ENCODE results near the gene SMCO2. TPM values are rescaled to one million over a fixed set of nuclear protein-coding genes. Genes with fewer than 3 reads are reported as not detected.

The SMCO2 gene
- total RNA-seq, 2 donors from 2014 or later = 0.67 TPM; not detected in 1

DNA sequence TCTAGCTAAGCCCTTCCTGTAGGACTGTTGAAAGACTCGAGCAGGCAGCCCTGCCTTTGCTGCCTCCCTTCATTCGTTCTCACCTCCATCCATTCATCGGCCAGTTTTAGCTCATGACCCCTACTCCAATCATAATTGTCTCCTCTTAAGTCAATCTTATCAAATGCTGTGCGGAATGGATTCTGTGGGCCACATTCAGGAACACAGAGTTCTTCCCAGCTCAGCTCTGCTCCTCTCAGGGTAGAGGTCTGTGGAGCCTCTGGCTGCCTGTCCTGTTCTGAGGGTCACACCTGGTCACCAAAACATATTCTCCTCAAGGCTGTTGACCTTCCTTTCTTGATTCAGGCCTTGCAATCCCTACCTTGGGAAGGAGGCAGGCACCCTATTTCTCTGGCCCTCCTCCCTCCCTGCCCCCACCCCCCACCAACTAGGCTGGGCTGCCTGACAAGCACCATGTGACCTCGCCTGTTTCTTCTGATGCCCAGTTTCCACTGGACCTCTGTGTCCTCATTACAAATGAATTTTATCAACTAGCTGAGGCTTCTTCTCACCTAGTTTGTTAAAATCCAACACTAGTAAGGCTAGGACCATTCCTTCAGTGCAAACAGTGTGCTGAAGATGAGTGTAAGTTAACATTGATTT lies 3.5 kb downstream of the SMCO2 start:
- DNase-seq (ENCODE audit: low spot score) = no peak
- intact Hi-C loops (cut with DNase I) = no loop called here

DNA sequence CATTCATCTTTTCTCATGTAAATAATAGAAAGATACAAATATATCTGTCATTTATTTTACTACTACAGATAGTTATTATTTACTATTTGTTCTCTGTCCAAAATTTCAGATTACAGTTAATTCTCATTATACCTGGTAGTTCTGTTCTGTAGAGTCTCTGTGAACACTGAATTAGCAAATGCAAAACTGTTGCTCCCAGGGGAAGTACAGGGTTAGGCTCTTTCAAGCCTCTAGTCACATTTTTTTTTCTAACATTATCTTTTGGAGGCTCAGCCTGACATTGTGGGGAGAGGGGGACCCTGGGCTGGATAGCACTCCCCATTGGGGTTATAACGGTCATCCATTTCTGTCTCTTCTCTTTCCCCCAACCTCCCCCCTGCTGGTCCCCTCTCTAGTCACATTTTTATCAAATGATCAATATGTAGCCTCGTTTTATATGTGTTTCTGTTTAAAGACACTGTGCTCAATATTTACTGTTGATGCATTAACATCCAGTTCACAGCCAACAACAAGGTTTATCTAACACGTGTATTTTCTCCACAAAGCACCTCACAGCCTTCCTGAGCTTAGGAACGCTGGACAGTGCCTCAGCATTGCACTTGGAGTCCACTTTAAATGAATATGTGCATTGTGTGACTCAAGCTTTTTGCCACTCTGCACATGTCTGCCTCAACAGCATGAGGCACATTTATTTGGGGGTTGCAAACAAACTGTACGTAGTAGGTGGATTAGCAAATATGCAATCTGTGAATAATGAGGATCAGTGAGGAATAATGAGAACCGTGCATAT lies 4.7 kb downstream of the SMCO2 start:
- intact Hi-C loops (cut with DNase I) = no loop called here

GRCh38 chr12:27453421-27453820 lies 6.9 kb downstream of the SMCO2 start:
- intact Hi-C loops (cut with DNase I) = no loop called here
- no peak for DNase-seq (ENCODE audit: low spot score)

More for the DNA sequence above, 4.7 kb downstream of the SMCO2 start:
- no peak for DNase-seq (ENCODE audit: low spot score)

GRCh38 chr12:27455589-27455988 lies 9.1 kb downstream of the SMCO2 start:
- intact Hi-C loops (cut with DNase I) = no loop called here
- DNase-seq (ENCODE audit: low spot score) = no peak

DNA sequence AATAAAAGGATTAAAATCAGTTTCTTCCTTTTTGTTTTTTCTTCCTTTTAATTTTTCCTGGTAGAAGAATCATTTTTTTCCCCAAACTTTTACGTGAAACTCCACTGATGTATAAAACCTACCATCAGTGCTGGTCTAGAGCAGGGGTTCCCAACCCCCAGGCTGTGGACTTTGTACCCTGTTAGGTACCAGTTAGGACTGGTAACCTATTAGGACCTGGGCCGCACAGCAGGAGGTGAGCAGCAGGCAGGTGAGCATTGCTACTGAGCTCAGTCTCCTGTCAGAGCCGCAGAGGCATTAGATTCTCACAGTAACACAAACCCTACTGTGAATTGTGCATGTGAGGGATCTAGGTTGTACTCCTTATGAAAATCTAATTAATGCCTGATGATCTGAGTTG lies 10.1 kb downstream of the SMCO2 start:
- intact Hi-C loops (cut with DNase I) = no loop called here
- no peak for DNase-seq (ENCODE audit: low spot score)

DNA sequence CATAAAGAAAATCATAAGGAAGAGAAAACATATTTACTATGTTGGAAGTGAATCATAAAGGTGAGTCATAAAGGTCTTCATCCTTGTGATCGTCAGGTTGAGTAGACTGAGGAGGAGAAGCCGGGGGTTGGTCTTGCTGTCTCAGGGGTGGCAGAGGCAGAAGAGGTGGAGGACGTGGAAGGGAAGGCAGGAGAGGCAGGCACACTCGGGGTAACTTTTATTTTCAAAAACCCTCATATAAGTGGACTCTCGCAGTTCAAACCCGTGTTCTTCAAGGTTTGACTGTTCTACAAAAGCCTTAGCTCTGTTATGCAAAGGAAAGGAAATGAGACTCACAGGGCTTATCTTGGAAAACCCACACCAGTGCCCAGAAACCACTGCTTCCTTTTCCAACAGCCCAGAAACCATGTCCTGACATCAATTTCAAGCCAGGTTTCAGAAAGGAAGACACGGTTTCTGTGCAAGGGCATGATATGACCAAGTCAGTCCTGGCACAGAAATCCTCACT lies 14.0 kb downstream of the SMCO2 start:
- intact Hi-C loops (cut with DNase I) = no loop called here
- DNase-seq (ENCODE audit: low spot score) = no peak

GRCh38 chr12:27462151-27462694 lies 15.7 kb downstream of the SMCO2 start:
- intact Hi-C loops (cut with DNase I) = no loop called here
- no peak for DNase-seq (ENCODE audit: low spot score)

- intact Hi-C loops (cut with DNase I) = no loop called here
- DNase-seq (ENCODE audit: low spot score) = no peak
These were observed 16.3 kb downstream of the SMCO2 start for GRCh38 chr12:27462851-27463250.

DNA sequence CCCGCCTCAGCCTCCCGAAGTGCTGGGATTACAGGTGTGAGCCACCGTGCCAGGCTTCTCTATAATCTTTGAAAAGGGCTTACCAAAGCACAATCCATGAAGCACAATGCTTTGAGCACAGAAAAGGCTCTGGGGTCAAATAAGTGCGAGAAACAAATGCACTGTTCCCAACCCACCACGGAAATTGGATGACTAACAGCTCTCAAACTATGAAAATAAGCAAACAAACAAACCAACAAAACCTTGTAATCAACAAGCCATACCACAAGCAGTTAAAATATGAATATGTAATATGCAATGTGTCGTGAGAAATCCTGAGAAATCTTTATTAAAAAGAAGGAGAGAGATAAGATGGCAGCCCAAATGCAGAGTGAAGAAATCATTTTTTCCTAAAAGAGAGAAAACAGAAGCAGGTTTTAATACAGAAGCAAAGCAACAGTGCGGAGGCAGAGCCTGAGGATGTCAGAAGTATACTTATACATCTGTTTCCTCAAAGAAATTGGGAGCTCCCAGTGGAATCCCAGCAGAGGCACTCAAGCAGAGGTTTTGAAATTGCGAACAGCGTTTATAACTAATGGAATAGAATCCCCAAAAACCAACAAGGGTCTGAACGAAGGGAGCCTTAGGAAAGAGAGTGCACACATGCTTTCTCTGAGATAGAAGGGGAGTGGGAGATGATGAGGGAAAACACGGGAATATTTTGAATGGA lies 17.1 kb downstream of the SMCO2 start:
- no peak for DNase-seq (ENCODE audit: low spot score)
- intact Hi-C loops (cut with DNase I) = no loop called here

DNA sequence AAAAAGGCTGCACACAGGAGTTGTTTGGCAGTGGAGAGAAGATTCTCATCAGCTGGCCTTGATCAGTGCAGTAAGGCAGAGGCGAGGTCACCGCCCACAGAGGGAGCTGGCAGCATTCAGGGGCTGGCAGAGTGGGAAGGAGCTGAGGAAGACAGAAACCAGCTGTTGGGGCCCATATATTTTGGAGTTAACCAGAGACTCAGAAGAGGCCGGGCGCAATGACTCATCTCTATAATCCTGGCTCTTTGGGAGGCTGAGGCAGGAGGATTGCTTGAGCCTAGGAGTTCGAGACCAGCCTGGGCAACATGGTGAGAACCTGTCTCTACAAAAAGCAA lies 17.7 kb downstream of the SMCO2 start:
- intact Hi-C loops (cut with DNase I) = no loop called here
- no peak for DNase-seq (ENCODE audit: low spot score)

GRCh38 chr12:27467641-27468040 lies 21.1 kb downstream of the SMCO2 start:
- no peak for DNase-seq (ENCODE audit: low spot score)
- intact Hi-C loops (cut with DNase I) = no loop called here

DNA sequence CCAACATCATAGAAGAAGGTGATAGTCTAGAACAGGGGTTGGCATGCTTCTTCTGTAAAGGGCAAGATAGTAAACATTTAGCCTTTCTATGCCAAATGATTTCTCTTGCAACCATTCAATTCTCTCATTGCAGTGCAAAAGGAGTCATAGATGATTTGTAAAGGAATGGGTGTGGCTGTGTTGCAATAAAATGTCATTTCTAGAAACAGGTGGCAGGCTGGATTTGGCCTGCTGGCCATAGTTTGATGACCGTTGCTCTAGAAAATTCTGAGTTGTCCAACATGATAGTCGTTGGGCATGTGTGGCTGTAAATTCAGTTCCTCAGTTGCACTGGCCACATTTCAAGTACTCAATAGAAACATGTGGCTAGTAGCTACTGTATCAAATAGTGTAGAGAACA lies 21.7 kb downstream of the SMCO2 start:
- intact Hi-C loops (cut with DNase I) = no loop called here
- DNase-seq (ENCODE audit: low spot score) = no peak

- intact Hi-C loops (cut with DNase I) = no loop called here
- no peak for DNase-seq (ENCODE audit: low spot score)
These were observed 22.7 kb downstream of the SMCO2 start for GRCh38 chr12:27469176-27469736.

DNA sequence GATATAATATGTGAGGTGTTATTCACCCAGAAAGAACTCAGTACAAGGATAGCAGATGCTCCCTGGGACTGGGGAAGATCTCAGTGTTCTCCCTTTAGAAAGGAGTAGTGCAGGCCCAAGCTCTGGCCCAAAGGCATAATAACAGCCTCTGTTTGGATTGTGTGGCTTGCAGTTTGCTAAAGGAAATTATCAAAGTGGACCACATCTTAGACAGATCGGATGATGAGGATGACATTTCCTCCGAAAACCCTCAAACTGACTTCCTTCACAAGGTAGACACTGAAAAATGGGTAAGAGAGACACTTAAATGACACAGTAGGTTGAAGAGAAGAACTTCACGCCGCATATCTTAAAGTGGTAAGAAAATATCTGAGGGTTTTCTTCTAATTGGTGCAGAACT lies 26.1 kb downstream of the SMCO2 start:
- intact Hi-C loops (cut with DNase I) = no loop called here
- DNase-seq (ENCODE audit: low spot score) = no peak

GRCh38 chr12:27474344-27474743 lies 27.8 kb downstream of the SMCO2 start:
- intact Hi-C loops (cut with DNase I) = no loop called here
- no peak for DNase-seq (ENCODE audit: low spot score)

GRCh38 chr12:27477049-27477448 lies 30.5 kb downstream of the SMCO2 start:
- DNase-seq (ENCODE audit: low spot score) = no peak
- intact Hi-C loops (cut with DNase I) = no loop called here

DNA sequence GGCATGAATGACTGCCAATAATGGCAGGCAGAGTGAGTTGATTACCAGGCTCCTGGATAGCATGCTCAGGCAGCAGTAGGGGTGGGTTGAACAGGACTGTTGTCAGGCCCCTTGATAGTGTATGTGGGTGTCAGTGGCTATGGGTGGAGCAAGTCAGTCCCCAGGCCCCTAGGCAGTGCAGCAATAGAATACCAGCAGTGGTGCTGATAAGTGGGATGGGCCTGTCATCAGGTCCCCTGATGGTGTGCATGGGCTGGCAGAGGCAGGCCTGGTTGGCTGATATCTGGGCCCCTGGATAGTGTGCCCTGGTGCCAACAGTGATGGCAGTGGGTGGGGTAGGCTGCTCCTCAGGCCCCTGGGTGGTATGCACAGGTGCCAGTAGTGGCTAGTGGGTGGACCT lies 32.4 kb downstream of the SMCO2 start:
- no peak for DNase-seq (ENCODE audit: low spot score)
- intact Hi-C loops (cut with DNase I) = no loop called here

DNA sequence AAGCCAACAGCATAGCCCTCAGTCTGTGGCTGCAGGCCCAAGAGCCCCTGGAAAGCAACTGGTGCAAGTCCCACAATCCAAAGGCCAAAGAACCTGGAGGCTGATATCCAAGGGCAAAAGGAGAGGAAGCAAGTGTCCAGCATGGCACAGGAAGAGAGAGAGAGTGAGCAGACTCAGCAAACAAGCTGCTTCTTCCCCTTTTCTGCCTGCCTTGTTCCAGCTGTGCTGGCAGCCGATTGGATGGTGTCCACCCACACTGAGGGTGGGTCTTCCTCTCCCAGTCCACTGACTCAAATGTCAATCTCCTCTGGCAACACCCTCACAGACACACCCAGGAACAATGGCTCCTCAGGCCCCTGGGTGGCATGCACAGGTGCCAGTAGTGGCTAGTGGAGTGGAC lies 33.5 kb downstream of the SMCO2 start:
- DNase-seq (ENCODE audit: low spot score) = no peak
- intact Hi-C loops (cut with DNase I) = no loop called here

GRCh38 chr12:27486961-27487360 lies 40.4 kb downstream of the SMCO2 start:
- no peak for DNase-seq (ENCODE audit: low spot score)
- intact Hi-C loops (cut with DNase I) = no loop called here

DNA sequence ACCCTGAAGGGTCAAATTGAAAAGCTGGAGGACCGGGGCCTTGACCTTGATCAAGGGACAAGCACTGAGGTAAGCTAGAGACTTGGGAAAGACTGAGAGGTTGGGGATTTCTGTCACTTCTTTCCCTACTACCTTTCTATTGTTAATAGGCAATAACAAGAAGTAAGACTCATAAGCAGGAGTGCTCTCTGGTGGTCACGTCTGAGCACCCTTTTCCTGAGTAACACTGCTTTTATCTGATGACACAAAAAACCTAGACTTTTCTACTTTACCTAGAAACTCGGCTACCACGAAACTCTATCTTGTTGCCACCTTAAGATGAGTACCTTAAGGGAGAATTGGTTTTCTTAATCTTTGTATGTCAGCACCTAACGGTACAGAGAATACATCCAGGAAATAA lies 41.9 kb downstream of the SMCO2 start:
- DNase-seq (ENCODE audit: low spot score) = no peak
- intact Hi-C loops (cut with DNase I) = no loop called here
